ENCODE measurements around the gene NDRG2. TPM values are rescaled to one million over a fixed set of nuclear protein-coding genes. Genes with fewer than 3 reads are reported as not detected.

NDRG2 gene
- total RNA-seq, 1 donor: not detected

GRCh38 chr14:21023817-21024584 is 860 bp downstream of the NDRG2 start:
- Histone ChIP-seq H3K27me3 (ENCODE audit: insufficient read depth, low read length) (peaks cover 66% of the 10 kb centered on the region), H3K4me1 (ENCODE audit: insufficient read depth, low read length) (no peaks in the 10 kb centered on the region), H3K9me3 (ENCODE audit: low read depth, low read length) (no peaks in the 10 kb centered on the region), H3K4me2 (ENCODE audit: insufficient read depth, low read length) (no peak overlapping the region), H3K36me3 (ENCODE audit: insufficient read depth, low read length) (no peaks in the 10 kb centered on the region), H2AFZ (ENCODE audit: low read length) (no peak overlapping the region), H4K20me1 (ENCODE audit: insufficient read depth, low read length) (no peaks in the 10 kb centered on the region), H3K79me2 (ENCODE audit: insufficient read depth, low read length) (no peaks in the 10 kb centered on the region), H3K4me3 (ENCODE audit: insufficient read depth, low read length) (no peak overlapping the region), H3K27ac (ENCODE audit: low read depth, low read length) (no peak overlapping the region)
- peak; percentile 79 for DNase-seq (ENCODE audit: insufficient read length, low spot score, missing footprints)
- TF ChIP-seq, protein P1, sequence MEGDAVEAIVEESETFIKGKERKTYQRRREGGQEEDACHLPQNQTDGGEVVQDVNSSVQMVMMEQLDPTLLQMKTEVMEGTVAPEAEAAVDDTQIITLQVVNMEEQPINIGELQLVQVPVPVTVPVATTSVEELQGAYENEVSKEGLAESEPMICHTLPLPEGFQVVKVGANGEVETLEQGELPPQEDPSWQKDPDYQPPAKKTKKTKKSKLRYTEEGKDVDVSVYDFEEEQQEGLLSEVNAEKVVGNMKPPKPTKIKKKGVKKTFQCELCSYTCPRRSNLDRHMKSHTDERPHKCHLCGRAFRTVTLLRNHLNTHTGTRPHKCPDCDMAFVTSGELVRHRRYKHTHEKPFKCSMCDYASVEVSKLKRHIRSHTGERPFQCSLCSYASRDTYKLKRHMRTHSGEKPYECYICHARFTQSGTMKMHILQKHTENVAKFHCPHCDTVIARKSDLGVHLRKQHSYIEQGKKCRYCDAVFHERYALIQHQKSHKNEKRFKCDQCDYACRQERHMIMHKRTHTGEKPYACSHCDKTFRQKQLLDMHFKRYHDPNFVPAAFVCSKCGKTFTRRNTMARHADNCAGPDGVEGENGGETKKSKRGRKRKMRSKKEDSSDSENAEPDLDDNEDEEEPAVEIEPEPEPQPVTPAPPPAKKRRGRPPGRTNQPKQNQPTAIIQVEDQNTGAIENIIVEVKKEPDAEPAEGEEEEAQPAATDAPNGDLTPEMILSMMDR (IDR thresholded peaks at IDR 0.05; ENCODE audit: extremely low read depth, low read depth, low read length): no peak

GRCh38 chr14:21023174-21023573 is 1.7 kb downstream of the NDRG2 start:
- no peaks in the 10 kb centered on the region for H3K36me3 ChIP-seq (ENCODE audit: insufficient read depth, low read length)
- TF ChIP-seq, protein P1 (IDR thresholded peaks at IDR 0.05; ENCODE audit: extremely low read depth, low read depth, low read length): no peak
- peaks cover 66% of the 10 kb centered on the region for H3K27me3 ChIP-seq (ENCODE audit: insufficient read depth, low read length)
- H3K4me2 ChIP-seq (ENCODE audit: insufficient read depth, low read length): no peak overlapping the region
- H3K4me3 ChIP-seq (ENCODE audit: insufficient read depth, low read length): no peak overlapping the region
- no peaks in the 10 kb centered on the region for H3K9me3 ChIP-seq (ENCODE audit: low read depth, low read length)
- no peaks in the 10 kb centered on the region for H3K79me2 ChIP-seq (ENCODE audit: insufficient read depth, low read length)
- H3K4me1 ChIP-seq (ENCODE audit: insufficient read depth, low read length): no peaks in the 10 kb centered on the region
- no peak overlapping the region for H2AFZ ChIP-seq (ENCODE audit: low read length)
- H4K20me1 ChIP-seq (ENCODE audit: insufficient read depth, low read length): no peaks in the 10 kb centered on the region
- no peak overlapping the region for H3K27ac ChIP-seq (ENCODE audit: low read depth, low read length)
- DNase-seq (ENCODE audit: insufficient read length, low spot score, missing footprints): peak; percentile 51

DNA sequence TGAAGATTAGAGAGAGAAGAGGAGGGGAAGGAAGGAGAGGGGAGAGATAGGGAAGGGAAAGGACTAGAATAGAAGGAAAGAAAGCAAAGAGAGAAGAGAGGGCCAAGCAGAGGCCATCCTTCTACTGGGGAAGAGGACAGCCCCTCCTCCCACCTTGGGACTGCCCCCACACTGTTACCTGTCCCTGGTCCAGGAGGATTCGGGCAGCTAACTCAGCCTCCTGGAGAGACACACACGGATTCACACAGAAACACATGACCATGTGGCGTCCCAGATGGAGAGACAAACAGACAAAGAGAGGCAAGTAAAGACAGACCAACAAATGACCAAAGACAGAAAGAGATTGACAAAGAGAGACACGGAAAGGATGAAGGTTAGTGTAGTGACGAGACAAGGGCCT is 2.2 kb downstream of the NDRG2 start:
- Histone ChIP-seq H3K9me3 (ENCODE audit: low read depth, low read length) (no peaks in the 10 kb centered on the region), H2AFZ (ENCODE audit: low read length) (no peak overlapping the region), H3K4me1 (ENCODE audit: insufficient read depth, low read length) (no peaks in the 10 kb centered on the region), H3K4me2 (ENCODE audit: insufficient read depth, low read length) (no peak overlapping the region), H3K4me3 (ENCODE audit: insufficient read depth, low read length) (no peak overlapping the region), H3K27ac (ENCODE audit: low read depth, low read length) (no peak overlapping the region), H3K36me3 (ENCODE audit: insufficient read depth, low read length) (no peaks in the 10 kb centered on the region), H3K79me2 (ENCODE audit: insufficient read depth, low read length) (no peaks in the 10 kb centered on the region), H3K27me3 (ENCODE audit: insufficient read depth, low read length) (peaks cover 66% of the 10 kb centered on the region), H4K20me1 (ENCODE audit: insufficient read depth, low read length) (no peaks in the 10 kb centered on the region)
- TF ChIP-seq, protein P1 (IDR thresholded peaks at IDR 0.05; ENCODE audit: extremely low read depth, low read depth, low read length): no peak
- peak; percentile 84 for DNase-seq (ENCODE audit: insufficient read length, low spot score, missing footprints)

DNA sequence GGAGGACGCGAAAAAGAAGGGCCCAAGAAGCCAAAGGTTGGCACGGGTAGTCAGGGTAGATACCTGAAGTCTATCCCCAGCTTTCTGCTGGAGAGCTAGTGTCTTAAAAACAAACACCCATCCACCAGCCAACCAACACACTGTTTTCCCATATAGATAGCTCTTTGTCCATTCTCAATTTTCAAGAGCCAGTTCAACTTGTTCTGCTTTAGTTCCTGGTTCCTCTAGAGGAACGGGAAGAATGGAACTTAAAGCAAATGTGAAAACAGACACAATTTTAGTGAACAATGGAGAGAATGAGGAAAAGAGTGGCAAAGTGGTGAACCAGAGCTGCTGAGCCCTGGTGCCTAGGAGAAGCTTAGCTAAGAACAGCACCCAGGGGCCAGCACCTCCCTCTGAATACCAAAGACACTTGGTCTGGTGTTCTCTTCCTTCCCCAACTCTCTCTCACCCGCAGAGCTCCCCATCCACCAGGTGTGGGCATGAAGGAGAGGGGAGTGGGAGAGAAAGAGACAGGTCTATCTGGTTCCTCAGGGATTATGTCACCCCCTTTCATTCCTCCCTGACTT is 3.8 kb downstream of the NDRG2 start:
- H2AFZ ChIP-seq (ENCODE audit: low read length): no peak overlapping the region
- H3K79me2 ChIP-seq (ENCODE audit: insufficient read depth, low read length): no peaks in the 10 kb centered on the region
- no peaks in the 10 kb centered on the region for H3K36me3 ChIP-seq (ENCODE audit: insufficient read depth, low read length)
- no peaks in the 10 kb centered on the region for H4K20me1 ChIP-seq (ENCODE audit: insufficient read depth, low read length)
- no peaks in the 10 kb centered on the region for H3K4me1 ChIP-seq (ENCODE audit: insufficient read depth, low read length)
- no peak overlapping the region for H3K4me3 ChIP-seq (ENCODE audit: insufficient read depth, low read length)
- no peak overlapping the region for H3K4me2 ChIP-seq (ENCODE audit: insufficient read depth, low read length)
- no peaks in the 10 kb centered on the region for H3K9me3 ChIP-seq (ENCODE audit: low read depth, low read length)
- TF ChIP-seq, protein P1 (IDR thresholded peaks at IDR 0.05; ENCODE audit: extremely low read depth, low read depth, low read length): no peak
- DNase-seq (ENCODE audit: insufficient read length, low spot score, missing footprints): no peak
- peaks cover 56% of the 10 kb centered on the region for H3K27me3 ChIP-seq (ENCODE audit: insufficient read depth, low read length)
- no peak overlapping the region for H3K27ac ChIP-seq (ENCODE audit: low read depth, low read length)
